DND-41 (cell line): ENCODE data around the gene MAPKAPK2.

Source experiments
- EZH2 ChIP-seq: IDR thresholded peaks from 3 replicates; pipeline ENCODE4 v1.6.1; 2012; ENCODE audit warnings: borderline replicate concordance, low read depth, mild to moderate bottlenecking, moderate library complexity, low read length, inconsistent platforms; ENCODE audit not compliant: severe bottlenecking
- TF ChIP-seq, protein P1 (sequence below): IDR thresholded peaks from 2 replicates; pipeline ENCODE4 v1.5.1; 2012; ENCODE audit warnings: borderline replicate concordance, low read length, moderate library complexity, mild to moderate bottlenecking; ENCODE audit not compliant: poor library complexity, severe bottlenecking; ENCODE audit errors: extremely low read depth

DNA sequence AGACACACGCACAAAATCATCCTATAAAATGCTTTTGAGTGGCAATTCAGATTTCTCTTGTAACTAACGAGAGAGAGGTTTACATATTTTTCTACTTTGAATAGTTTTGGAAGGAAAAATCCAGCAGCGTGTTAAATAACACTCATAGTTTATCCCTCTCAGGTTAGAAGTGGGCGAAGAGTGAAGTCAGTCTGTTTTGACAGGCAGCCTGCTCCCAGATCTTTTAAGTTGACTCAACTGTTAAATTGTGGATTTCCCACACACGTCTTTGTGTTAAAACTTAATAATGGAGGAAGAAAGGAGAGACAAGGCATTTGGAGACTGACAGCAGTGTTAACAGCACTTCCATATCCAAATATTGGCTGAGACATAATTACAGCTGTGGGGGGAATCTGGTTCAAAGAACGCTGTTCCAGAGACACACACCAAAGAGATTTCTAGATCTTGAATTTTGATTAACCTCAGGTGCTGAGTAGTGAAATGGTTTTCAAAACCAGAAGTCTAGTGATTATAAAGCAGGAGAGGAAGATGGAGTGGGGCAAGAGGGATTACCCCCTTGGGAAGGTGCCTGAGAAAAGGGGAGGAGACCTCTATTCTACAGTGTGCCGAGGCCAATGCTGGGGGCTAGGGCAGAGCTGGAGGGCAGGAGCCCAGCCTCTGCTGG lies 2.7 kb downstream of the MAPKAPK2 start:
- TF ChIP-seq, protein P1, sequence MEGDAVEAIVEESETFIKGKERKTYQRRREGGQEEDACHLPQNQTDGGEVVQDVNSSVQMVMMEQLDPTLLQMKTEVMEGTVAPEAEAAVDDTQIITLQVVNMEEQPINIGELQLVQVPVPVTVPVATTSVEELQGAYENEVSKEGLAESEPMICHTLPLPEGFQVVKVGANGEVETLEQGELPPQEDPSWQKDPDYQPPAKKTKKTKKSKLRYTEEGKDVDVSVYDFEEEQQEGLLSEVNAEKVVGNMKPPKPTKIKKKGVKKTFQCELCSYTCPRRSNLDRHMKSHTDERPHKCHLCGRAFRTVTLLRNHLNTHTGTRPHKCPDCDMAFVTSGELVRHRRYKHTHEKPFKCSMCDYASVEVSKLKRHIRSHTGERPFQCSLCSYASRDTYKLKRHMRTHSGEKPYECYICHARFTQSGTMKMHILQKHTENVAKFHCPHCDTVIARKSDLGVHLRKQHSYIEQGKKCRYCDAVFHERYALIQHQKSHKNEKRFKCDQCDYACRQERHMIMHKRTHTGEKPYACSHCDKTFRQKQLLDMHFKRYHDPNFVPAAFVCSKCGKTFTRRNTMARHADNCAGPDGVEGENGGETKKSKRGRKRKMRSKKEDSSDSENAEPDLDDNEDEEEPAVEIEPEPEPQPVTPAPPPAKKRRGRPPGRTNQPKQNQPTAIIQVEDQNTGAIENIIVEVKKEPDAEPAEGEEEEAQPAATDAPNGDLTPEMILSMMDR = no peak
- TF ChIP-seq EZH2 = no peak
